Melanocyte of skin (primary cell): ENCODE data around the gene SPOPL. TPM values are rescaled to one million over a fixed set of nuclear protein-coding genes. Genes with fewer than 3 reads are reported as not detected.

ENCODE experiments used
- total RNA-seq, 2 donors: library from RNA; depleted of rRNA; stranded (reverse); fragments of >200 nt; gene quantifications; 2 replicates each; pipeline ENCODE4 v1.2.3, GENCODE V29; 2012

SPOPL gene
- 10 to 100 TPM; 10.3 to 10.7 TPM for total RNA-seq

GRCh38 chr2:138501425-138502254 lies at the start of gene SPOPL:
TSS of gene SPOPL (plus strand) at chr2:138501770. CDS start at chr2:138550217, 48,447 bp downstream.

